Small intestine (tissue), 7 donors: Measurements from ENCODE around the gene CXCL16. TPM values are rescaled to one million over a fixed set of nuclear protein-coding genes. Genes with fewer than 3 reads are reported as not detected.

ENCODE experiments used
- DNase-seq, 2 donors: peaks; one replicate each; pipeline versions ENCODE4 v3.0.0 to v3.0.0-alpha.2; 2013
- FAIRE-seq: peaks from 2 replicates; lab custom pipeline; 2012; peaks lifted over from hg19 to GRCh38; lab: Jason Lieb, UNC
- H3K27ac ChIP-seq, 3 donors: one replicate each; pipeline ENCODE4 v1.5.1; 2013; ENCODE audit warnings: low read length in 2 of 3, mild to moderate bottlenecking in 2 of 3, control low read depth in 1 of 3, inconsistent platforms in 1 of 3, low read depth in 1 of 3, moderate library complexity in 1 of 3
- H3K27me3 ChIP-seq, 3 donors: one replicate each; pipeline ENCODE4 v1.6.1; 2013; ENCODE audit warnings: low read length in 3 of 3, inconsistent platforms in 1 of 3; ENCODE audit not compliant: control insufficient read depth in 3 of 3, insufficient read depth in 3 of 3
- H3K36me3 ChIP-seq, 3 donors: one replicate each; pipeline ENCODE4 v1.6.1; 2013; ENCODE audit warnings: low read length in 3 of 3, inconsistent platforms in 1 of 3, low read depth in 1 of 3, mild to moderate bottlenecking in 1 of 3, moderate library complexity in 1 of 3; ENCODE audit not compliant: control insufficient read depth in 3 of 3, insufficient read depth in 2 of 3
- H3K4me1 ChIP-seq, 3 donors: one replicate each; pipeline ENCODE4 v1.6.1; 2013; ENCODE audit warnings: low read length in 2 of 3, inconsistent platforms in 1 of 3, low read depth in 1 of 3, mild to moderate bottlenecking in 1 of 3, moderate library complexity in 1 of 3; ENCODE audit not compliant: control insufficient read depth in 3 of 3, insufficient read depth in 2 of 3
- H3K4me3 ChIP-seq, 3 donors: one replicate each; pipeline ENCODE4 v1.5.1; 2013; ENCODE audit warnings: low read length in 3 of 3, control low read depth in 1 of 3, inconsistent platforms in 1 of 3, low read depth in 1 of 3, mild to moderate bottlenecking in 1 of 3, moderate library complexity in 1 of 3
- H3K9me3 ChIP-seq, 2 donors: one replicate each; pipeline ENCODE4 v1.6.1; 2013; ENCODE audit warnings: low read depth in 1 of 2, low read length in 1 of 2; ENCODE audit not compliant: control insufficient read depth in 2 of 2, insufficient read depth in 1 of 2
- WGBS, 3 donors: extraction: QIAGEN DNeasy Blood & Tissue Kit; methylation state at CpG; one replicate each; pipeline ENCODE4 v1.1.7; 2013; 5-methylcytosine and 5-hydroxymethylcytosine counted together
- polyA plus RNA-seq, 4 donors: library from polyadenylated mRNA; stranded (reverse) in 3 of 4; unstranded in 1 of 4; fragments of 200-250 nt in 3 of 4; fragments of 120-200 nt in 1 of 4; gene quantifications; one replicate each; pipeline versions ENCODE4 v1.2.1 to v1.2.3, GENCODE V29; 2013
- donor health status: healthy with polysubstance abuse.
- donor health status: control.
- donor health status: control.
- donor health status: Bipolar disorder and iron deficiency.
- donor health status: healthy.

CXCL16 gene
- polyA plus RNA-seq, 4 donors = 37.5 to 77.8 (median 48.1) TPM

GRCh38 chr17:4722678-4723240 lies 17.0 kb downstream of the CXCL16 start:
- Histone ChIP-seq H3K27me3 (no peaks in the 10 kb centered on the region), H3K36me3 (peaks cover 0 to 36% (median 9%) of the 10 kb centered on the region in 3 donors), H3K4me1 (peaks cover 2 to 28% (median 10%) of the 10 kb centered on the region in 3 donors), H3K9me3 (no peaks in the 10 kb centered on the region), H3K27ac (peak overlapping the region in 1 of 3 donors; percentile 2), H3K4me3 (no peak overlapping the region)
- WGBS, 3 donors = 73 to 88% (median 85%) methylated on average over 16 of the region's 16 CpGs
- no peak for DNase-seq
- FAIRE-seq = no peak

- 16 to 59% (median 34%) methylated on average over 20 of the region's 20 CpGs for WGBS, 3 donors
- DNase-seq = peak; percentile 90 to 98
- Histone ChIP-seq H3K27me3 (no peaks in the 10 kb centered on the region), H3K27ac (peak overlapping the region; percentile 68 to 85 (median 70)), H3K4me1 (peaks cover 2 to 26% (median 10%) of the 10 kb centered on the region in 3 donors), H3K36me3 (peaks cover 0 to 49% (median 13%) of the 10 kb centered on the region in 3 donors), H3K4me3 (no peak overlapping the region), H3K9me3 (no peaks in the 10 kb centered on the region)
- peak; percentile 95 for FAIRE-seq
These were observed 18.3 kb downstream of the CXCL16 start for GRCh38 chr17:4721203-4722135.

- Histone ChIP-seq H3K4me1 (peaks cover 2 to 26% (median 10%) of the 10 kb centered on the region in 3 donors), H3K4me3 (no peak overlapping the region), H3K27ac (peak overlapping the region; percentile 2 to 85 (median 68)), H3K27me3 (no peaks in the 10 kb centered on the region), H3K9me3 (no peaks in the 10 kb centered on the region), H3K36me3 (peaks cover 2 to 56% (median 16%) of the 10 kb centered on the region in 3 donors)
- FAIRE-seq (no peak), DNase-seq (peak; percentile 29 to 48)
- 69 to 83% (median 72%) methylated on average over 7 of the region's 7 CpGs for WGBS, 3 donors
These were observed 18.9 kb downstream of the CXCL16 start for GRCh38 chr17:4720787-4721186.

GRCh38 chr17:4719684-4720221 lies 20.0 kb downstream of the CXCL16 start:
- Histone ChIP-seq H3K4me3 (no peak overlapping the region), H3K27ac (peak overlapping the region in 1 of 3 donors; percentile 1), H3K27me3 (no peaks in the 10 kb centered on the region), H3K4me1 (peaks cover 2 to 29% (median 10%) of the 10 kb centered on the region in 3 donors), H3K9me3 (no peaks in the 10 kb centered on the region), H3K36me3 (peaks cover 2 to 66% (median 16%) of the 10 kb centered on the region in 3 donors)
- DNase-seq (peak in 1 of 2 donors; percentile 84), FAIRE-seq (no peak)
- WGBS, 3 donors = 35 to 64% (median 63%) methylated on average over 15 of the region's 15 CpGs

GRCh38 chr17:4719146-4719545 lies 20.6 kb downstream of the CXCL16 start:
- no peak for DNase-seq
- peaks cover 2 to 32% (median 11%) of the 10 kb centered on the region in 3 donors for H3K4me1 ChIP-seq
- H3K9me3 ChIP-seq = no peaks in the 10 kb centered on the region
- H3K4me3 ChIP-seq = no peak overlapping the region
- 58 to 82% (median 68%) methylated on average over 10 of the region's 10 CpGs for WGBS, 3 donors
- peak overlapping the region in 1 of 3 donors; percentile 1 for H3K27ac ChIP-seq
- no peak for FAIRE-seq
- no peaks in the 10 kb centered on the region for H3K27me3 ChIP-seq
- peaks cover 2 to 70% (median 16%) of the 10 kb centered on the region in 3 donors for H3K36me3 ChIP-seq

- H3K4me1 ChIP-seq = peaks cover 2 to 40% (median 15%) of the 10 kb centered on the region in 3 donors
- DNase-seq (no peak), FAIRE-seq (no peak)
- WGBS, 3 donors = 95 to 97% (median 97%) methylated on average over 13 of the region's 13 CpGs
- H3K27ac ChIP-seq = no peak overlapping the region
- no peak overlapping the region for H3K4me3 ChIP-seq
- no peaks in the 10 kb centered on the region for H3K9me3 ChIP-seq
- peaks cover 2 to 75% (median 16%) of the 10 kb centered on the region in 3 donors for H3K36me3 ChIP-seq
- no peaks in the 10 kb centered on the region for H3K27me3 ChIP-seq
These were observed 21.5 kb downstream of the CXCL16 start for GRCh38 chr17:4718276-4718675.

- Histone ChIP-seq H3K27me3 (no peaks in the 10 kb centered on the region), H3K36me3 (peaks cover 2 to 75% (median 16%) of the 10 kb centered on the region in 3 donors), H3K9me3 (no peaks in the 10 kb centered on the region), H3K4me3 (no peak overlapping the region), H3K4me1 (peaks cover 2 to 43% (median 15%) of the 10 kb centered on the region in 3 donors), H3K27ac (no peak overlapping the region)
- DNase-seq = no peak
- 75 to 87% (median 81%) methylated on average over 17 of the region's 17 CpGs for WGBS, 3 donors
- FAIRE-seq = no peak
These were observed 21.9 kb downstream of the CXCL16 start for GRCh38 chr17:4717791-4718190.

GRCh38 chr17:4716081-4716480 lies 23.6 kb downstream of the CXCL16 start:
- FAIRE-seq = no peak
- Histone ChIP-seq H3K27ac (no peak overlapping the region), H3K4me1 (peaks cover 4 to 45% (median 21%) of the 10 kb centered on the region in 3 donors), H3K27me3 (no peaks in the 10 kb centered on the region), H3K9me3 (no peaks in the 10 kb centered on the region), H3K36me3 (peaks cover 2 to 75% (median 16%) of the 10 kb centered on the region in 3 donors), H3K4me3 (no peak overlapping the region)
- whole genome bisulfite sequencing, 3 donors = 95 to 99% (median 96%) methylated on average over 9 to 10 of the region's 10 CpGs
- DNase-seq = no peak
